HG02943 (cell line): ENCODE results near the gene RALGAPB.

Source experiments
- ATAC-seq: cut with Tn5 transposase; IDR thresholded peaks from one replicate; pipeline ENCODE4 v1.9.1; 2021; ENCODE audit warnings: mild to moderate bottlenecking, low read depth, moderate library complexity; ENCODE audit not compliant: unreplicated experiment

RALGAPB gene

DNA sequence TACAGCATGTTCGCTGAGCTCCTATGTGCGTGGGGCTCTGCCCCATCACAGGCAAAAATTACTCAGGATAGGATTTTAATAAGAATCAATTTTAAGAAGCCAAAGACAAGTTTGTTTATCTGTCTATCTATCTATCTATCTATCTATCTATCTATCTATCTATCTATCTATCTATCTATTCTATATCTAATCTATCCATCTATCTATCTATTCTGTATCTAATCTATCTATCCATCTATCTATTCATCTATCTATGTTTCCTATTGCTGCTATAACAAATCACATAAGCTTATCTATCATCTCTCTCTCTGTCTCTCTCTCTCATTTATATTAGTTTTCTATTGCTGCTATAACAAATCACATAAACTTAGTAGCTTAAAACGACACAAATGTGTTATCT, 130.6 kb downstream of the RALGAPB start:
- ATAC-seq: no peak

DNA sequence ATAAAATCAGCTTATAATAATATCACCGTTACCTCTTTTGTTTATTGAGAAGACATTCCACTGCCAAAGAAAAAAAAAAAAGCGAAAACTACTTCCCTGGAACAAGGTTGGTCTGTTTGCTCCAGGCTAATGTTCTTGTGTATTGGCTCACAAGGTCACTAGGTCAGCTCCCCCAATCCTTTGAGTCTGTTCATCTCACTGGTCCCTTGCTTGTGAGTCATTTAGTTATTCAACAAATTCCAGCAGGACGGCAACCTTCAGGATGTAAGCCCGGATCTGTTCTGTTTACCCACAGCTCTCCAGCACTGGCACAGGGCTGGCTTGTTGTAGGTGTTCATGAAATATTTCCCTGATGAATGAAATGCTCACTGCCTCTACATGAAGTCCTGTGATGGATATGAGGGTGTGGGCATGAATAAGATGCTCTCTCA, 132.2 kb downstream of the RALGAPB start:
- no peak for ATAC-seq

DNA sequence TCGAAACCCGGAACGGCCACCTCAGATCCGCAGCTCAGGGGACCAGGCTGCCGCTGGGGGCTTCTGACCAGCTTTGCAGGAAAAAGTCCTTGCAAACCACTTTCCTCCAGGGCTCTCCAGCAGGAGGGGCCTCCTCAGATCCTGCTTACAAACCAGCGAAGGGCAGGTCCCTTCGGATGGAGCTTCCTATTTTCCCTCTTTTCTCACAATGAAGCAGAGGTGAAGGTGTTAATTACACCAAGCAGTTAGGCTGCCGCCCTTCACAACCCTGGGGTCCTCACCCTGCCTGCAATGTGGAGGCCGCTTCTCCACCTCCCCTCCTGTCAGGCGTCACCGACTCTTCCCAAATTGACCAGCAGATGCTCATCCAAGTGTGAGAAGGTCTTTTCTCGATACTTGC, 134.7 kb downstream of the RALGAPB start:
- ATAC-seq: no peak

DNA sequence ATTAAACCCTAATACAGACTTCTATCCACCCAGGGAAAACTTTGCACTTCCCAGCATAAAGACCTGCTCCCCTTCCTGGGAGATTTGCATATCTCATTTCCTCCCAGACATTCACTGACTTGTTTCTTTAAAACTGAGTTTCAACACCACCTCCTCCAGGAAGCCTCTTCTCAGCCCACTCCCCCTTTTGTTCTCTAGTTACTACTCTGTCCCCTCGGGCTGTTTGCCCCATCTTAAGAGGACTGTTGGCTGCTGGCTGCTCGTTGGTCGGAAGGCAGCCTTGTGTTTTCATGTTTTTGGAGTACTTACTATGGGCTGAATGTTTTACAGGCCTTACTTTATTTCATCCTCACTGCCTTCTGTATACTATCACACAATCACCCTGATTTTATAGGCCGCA, 135.5 kb downstream of the RALGAPB start:
- ATAC-seq: no peak

DNA sequence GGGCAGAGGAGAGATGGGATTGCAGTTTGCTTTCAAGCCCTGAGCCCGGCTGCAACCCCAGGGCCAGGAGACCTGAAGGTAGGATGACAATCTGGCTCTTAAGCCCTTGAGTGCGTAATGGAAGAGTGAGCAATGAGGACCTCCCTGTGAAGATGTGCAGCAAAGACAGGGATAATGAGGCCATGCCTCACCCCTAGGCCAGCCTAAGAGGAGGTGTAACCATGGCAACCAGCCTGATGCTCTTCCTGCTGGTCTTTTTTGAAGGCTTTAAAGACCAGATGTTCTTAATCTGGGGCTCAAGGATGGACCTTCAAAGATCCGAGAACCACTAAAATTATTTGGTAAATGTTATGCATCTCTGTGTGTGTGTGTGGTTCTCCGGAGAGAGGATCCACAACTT, 137.2 kb downstream of the RALGAPB start:
- ATAC-seq: no peak

DNA sequence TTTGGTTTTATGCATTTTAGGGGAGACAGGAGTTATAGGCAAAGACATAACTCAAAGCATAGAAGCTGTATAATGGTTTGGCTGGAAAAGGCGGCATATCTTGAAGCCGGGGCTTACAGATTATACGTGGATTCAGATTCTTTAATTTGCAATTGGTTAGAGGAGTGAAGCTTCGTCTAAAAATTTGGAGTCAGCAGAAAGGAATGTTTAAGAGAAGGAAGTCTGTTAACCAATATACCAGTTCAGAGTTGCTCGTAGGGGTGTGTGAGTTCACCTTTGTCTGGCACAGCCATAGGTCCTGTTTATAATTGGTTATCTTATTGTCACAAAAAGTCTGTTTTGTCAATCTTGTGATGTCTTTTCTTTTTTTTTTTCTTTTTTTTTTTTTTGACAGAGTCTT, 137.9 kb downstream of the RALGAPB start:
- no peak for ATAC-seq

DNA sequence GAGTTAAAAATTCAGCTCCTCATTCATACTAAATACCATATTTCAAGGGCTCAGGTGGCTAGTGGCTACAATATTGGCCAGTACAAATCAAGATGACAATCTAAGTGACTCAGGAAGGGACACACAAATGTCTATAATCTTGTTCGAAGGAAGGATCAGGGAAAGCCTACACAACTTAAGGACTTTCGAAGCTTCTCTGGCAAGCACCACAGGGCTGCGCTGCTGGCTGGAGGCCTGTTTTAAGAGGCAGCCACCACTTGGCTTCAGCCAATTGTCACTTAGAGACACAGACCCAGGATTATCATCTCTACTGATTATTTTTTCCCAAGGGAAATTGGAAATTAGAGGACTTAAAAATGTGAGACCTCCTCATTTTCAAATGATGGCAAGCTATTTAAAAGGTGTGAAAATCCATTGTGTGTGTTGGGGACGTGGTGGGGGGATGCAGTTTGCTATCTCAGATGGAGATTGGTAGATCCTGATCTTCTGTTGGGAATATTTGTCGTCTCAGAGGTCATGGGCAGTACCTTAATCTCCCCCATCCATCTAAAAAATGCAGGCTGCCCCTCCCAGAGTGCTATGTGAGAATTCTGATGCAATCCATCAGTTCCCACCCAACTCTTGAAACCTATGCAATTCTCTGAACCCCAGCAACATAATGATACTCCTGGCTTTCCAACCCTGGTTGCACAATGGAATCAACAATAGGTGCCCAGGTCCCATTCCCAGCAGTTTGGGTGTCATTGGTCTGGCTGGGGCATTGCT, 140.3 kb downstream of the RALGAPB start:
- ATAC-seq: no peak

DNA sequence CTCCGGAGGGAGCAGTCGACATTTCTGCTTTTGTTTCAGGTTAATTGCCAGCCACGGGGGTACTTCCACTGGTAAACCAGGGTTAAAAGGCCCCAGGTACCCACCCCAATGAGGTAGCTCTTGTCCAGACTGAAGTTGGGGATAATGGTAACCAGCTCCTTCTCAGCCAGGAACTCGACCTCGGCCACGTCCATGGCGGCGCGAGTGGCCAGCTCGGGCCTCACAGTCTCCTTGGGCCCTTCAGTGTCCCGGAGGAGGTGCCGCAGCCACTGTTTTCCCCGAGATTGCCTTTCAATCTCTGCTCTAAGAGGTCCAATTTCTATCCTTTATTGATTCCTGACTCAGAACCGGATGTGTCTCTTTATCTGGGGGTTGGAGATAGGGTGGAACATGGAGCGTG, 142.6 kb downstream of the RALGAPB start:
- no peak for ATAC-seq

DNA sequence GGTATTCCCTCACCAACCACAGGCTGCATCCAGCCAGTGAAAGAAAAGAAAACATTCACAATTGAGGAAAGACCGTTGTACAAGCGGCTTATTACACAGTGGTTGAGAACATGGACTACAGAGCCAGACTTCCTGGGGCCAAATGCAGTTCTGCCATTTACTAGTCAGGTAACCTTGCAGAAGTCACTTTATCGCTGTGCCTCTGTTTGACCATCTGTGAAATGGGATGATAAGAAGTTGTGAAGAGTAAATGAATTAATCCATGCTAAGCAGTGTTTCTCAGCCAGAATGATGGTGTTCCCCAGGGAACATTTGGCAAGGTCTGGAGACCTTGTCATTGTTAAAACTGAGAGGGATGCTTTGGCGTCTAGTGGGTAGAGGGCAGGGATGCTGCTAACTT, 143.8 kb downstream of the RALGAPB start:
- ATAC-seq: no peak

DNA sequence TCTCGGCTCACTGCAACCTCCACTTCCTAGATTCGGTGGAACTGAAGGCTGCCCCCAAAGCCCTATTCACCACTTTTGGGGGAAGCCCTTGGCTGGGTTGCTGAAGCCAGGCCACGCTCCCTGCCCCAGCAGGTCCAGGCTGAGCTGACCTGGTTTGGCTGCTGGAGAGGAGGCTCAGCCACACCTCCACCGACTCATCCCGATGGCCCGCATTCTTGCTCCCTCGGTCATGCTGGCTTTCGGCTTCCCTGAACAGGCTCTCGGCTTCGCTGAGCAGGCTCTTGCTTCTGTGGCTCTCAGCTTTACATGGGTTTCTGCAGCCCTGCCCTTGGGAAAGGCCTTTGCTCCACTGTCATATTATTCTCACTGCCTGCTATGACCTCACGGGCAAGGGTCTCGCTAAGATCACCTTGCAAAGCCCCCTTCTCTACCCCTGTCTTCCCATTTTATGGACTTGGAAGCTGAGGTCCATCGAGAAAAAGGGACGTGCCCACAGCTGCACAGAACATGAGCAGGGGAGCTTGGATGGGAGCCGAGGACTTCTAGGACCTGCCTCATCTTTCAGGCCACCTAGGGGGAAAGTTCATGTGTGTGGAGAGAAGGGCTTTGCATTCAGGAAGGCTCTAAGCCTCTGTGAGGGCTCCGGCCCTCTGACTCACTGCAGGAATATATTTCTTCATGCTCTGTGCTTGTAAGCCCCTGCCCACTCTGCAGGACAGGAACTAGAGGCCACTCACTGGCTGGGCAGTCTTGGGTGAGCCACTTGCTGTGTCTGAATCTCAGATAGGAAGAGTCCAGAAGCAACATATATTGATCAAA, 144.6 kb downstream of the RALGAPB start:
- no peak for ATAC-seq

DNA sequence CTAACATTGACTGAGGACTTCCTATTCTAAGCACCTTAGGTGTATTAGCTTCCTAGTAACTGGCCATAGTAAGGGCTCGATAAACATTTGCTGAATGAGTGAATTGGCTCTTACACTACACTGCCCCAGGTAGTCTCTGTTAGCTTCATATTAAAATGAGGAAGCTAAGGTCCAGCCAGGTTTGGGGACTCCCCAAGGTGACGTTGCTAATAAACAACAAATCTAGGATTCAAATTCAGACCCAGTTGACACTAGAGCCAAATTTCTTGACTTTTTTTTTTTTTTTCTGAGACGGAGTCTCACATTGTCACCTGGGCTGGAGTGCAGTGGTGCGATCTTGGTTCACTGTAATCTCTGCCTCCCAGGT, 145.2 kb downstream of the RALGAPB start:
- no peak for ATAC-seq

DNA sequence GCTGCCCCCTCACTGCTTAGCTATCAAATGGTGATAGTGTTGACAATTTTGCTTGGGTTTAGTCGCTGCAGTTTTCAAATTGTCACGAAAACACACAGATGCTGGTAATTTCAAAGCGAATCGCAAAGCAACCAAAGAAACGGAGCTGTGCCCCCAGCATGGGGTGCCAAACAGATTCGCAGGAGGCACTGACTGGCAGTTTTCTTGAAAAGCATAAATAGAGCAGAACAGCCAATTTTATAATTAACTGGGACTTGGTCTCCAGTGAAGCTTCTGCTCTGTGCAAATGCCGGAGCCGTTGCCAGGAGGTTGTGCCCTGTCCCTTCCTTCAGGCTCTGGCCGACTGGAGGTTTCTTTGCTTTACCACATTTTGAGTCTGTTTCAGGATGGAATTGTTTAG, 147.8 kb downstream of the RALGAPB start:
- no peak for ATAC-seq

DNA sequence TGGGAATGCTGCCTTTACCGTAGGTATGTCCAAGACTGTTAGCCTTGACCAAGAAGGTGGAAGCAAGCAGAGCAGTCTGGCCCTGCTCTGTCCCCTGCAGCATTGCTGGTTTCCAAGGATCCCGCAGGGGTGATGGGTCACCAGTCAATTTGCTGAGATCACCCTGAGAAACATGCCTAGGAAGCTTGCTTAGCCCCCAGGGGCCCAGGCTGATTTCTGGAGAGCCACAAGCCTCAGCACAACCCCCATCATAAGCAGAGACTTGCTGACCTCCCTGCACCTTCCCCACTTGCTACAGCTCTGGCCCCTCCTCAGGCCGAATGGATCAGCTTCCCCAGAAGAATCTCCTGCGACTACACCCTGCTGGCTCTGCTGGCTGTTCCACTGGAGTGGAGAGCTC, 150.4 kb downstream of the RALGAPB start:
- ATAC-seq: no peak

DNA sequence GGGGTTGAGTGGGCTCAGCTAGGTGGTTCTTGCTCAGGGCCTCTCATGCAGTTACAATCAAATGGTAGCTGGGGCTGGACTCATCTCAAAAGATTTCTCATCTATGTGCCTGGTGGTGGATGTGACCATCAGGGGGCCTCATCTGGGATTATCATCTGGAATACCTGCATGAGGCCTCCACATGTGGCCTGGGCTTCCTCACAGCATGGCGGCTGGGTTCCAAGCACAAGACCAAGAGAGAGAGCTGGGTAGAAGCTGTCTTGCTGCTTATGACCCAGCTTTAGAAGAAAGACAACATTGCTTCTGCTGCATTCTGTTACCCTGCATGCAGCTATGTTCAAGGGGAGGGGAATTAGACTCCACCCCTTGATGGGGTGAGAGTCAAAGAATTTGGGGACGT, 151.4 kb downstream of the RALGAPB start:
- ATAC-seq: no peak

DNA sequence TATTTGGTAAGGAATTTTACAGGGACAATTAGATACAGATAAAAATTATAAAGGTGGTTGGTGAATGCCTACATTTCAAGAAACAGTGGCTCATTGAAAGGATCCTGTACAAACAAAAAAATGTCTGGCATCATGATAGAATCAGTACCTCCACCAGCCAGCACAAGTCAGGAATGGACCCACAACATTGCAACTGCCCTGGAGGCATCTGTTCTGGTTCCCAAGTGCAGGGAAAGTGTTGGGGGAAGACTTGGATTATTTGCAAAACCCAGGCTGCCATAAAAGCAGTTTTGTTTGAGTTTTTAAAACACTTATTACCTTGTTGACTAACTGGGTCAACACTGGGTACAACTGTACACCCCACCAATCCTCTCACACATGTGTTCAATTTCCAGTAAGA, 153.3 kb downstream of the RALGAPB start:
- no peak for ATAC-seq

DNA sequence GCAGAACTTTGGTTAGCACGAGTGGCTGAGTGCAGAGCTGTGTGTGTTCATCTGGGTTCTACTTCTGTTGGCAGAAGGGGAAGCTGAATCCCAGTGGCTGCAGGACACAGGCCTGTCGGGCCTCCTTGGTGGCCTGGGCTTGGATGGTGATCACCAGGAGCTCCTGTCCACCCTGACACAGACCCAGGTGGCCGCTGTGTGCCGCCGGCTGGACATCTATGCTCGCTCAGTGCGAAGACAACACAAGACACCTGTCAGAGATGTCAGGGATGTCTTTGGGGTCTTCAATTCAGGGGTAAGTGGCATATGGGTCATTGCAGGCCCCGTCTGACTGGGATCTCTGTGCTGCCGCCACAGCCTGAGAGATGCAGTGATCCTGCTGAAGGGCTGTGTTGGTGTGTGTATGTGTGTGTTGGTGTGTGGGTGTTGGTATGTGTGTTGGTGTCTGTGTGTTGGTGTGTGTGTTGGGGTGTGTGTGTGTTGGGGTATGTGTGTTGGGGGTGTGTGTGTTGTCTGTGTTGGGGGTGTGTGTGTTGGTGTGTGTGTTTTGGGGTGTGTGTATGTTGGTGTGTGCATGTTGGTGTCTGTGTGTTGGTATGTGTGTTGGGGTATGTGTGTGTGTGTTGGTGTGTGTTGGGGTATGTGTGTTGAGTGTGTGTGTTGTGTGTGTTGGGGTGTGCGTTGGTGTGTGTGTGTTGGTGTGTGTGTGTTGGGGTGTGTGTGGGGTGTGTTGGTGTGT, 154.4 kb downstream of the RALGAPB start:
- ATAC-seq: no peak
